GM19099 (cell line): ENCODE data around the gene HS3ST5.

Source experiments
- POLR2A ChIP-seq: IDR thresholded peaks from 3 replicates; pipeline ENCODE4 v1.6.1; 2011; ENCODE audit warnings: low read depth; ENCODE audit not compliant: insufficient read length; ENCODE audit errors: extremely low read depth

Gene HS3ST5

GRCh38 chr6:114162691-114163347 is 180.0 kb downstream of the HS3ST5 start:
- no peak for TF ChIP-seq POLR2A

GRCh38 chr6:114160881-114161280 is 181.9 kb downstream of the HS3ST5 start:
- TF ChIP-seq POLR2A, result no peak

- TF ChIP-seq POLR2A, result no peak
These were observed 183.1 kb downstream of the HS3ST5 start for GRCh38 chr6:114159727-114160126.

- no peak for TF ChIP-seq POLR2A
These were observed 183.8 kb downstream of the HS3ST5 start for GRCh38 chr6:114158838-114159694.

GRCh38 chr6:114158411-114158810 is 184.4 kb downstream of the HS3ST5 start:
- no peak for TF ChIP-seq POLR2A

- no peak for TF ChIP-seq POLR2A
These were observed 185.0 kb downstream of the HS3ST5 start for GRCh38 chr6:114157848-114158247.

GRCh38 chr6:114155763-114156162 is 187.1 kb downstream of the HS3ST5 start:
- no peak for TF ChIP-seq POLR2A

- TF ChIP-seq POLR2A, result no peak
These were observed 188.0 kb downstream of the HS3ST5 start for GRCh38 chr6:114154812-114155211.

- no peak for TF ChIP-seq POLR2A
These were observed 189.4 kb downstream of the HS3ST5 start for GRCh38 chr6:114153448-114153847.

- no peak for TF ChIP-seq POLR2A
These were observed 191.6 kb downstream of the HS3ST5 start for GRCh38 chr6:114151064-114151690.

GRCh38 chr6:114144887-114145851 is 197.7 kb downstream of the HS3ST5 start:
- no peak for TF ChIP-seq POLR2A

- TF ChIP-seq POLR2A, result no peak
These were observed 200.6 kb downstream of the HS3ST5 start for GRCh38 chr6:114142258-114142657.

- no peak for TF ChIP-seq POLR2A
These were observed 202.4 kb downstream of the HS3ST5 start for GRCh38 chr6:114140416-114140815.

GRCh38 chr6:114138577-114139248 is 204.1 kb downstream of the HS3ST5 start:
- no peak for TF ChIP-seq POLR2A
